Lung (tissue), 12 donors: ENCODE results near the gene CCDC92B. TPM values are rescaled to one million over a fixed set of nuclear protein-coding genes. Genes with fewer than 3 reads are reported as not detected.

ENCODE experiments used
- ATAC-seq: fragments of 200-7000 bp; cut with Tn5 transposase; one replicate; pipeline ENCODE4 v1.9.1; 2020; ENCODE audit warnings: moderate number of reproducible peaks; ENCODE audit not compliant: insufficient read depth, low FRiP score
- DNase-seq, 3 donors: peaks; one replicate each; pipeline ENCODE4 v3.0.0-alpha.2; 2013 to 2017
- H3K27ac ChIP-seq, 2 donors: one replicate each; pipeline ENCODE4 v1.5.1; 2013; ENCODE audit warnings: mild to moderate bottlenecking in 2 of 2, moderate library complexity in 2 of 2, control low read depth in 1 of 2, inconsistent platforms in 1 of 2, low read depth in 1 of 2, low read length in 1 of 2
- H3K27me3 ChIP-seq, 3 donors: one replicate each; pipeline ENCODE4 v1.5.1; 2013; ENCODE audit warnings: low read length in 2 of 3; ENCODE audit not compliant: control insufficient read depth in 3 of 3, insufficient read depth in 3 of 3
- H3K36me3 ChIP-seq, 4 donors: one replicate each; pipeline ENCODE4 v1.5.1; 2013; ENCODE audit warnings: low read length in 4 of 4, mild to moderate bottlenecking in 1 of 4, moderate library complexity in 1 of 4; ENCODE audit not compliant: control insufficient read depth in 4 of 4, insufficient read depth in 4 of 4
- H3K4me1 ChIP-seq, 5 donors: one replicate each; pipeline ENCODE4 v1.5.1; 2013; ENCODE audit warnings: low read length in 5 of 5, mild to moderate bottlenecking in 2 of 5, moderate library complexity in 1 of 5; ENCODE audit not compliant: control insufficient read depth in 5 of 5, insufficient read depth in 5 of 5
- H3K4me3 ChIP-seq: one replicate; pipeline ENCODE4 v1.5.1; 2013; ENCODE audit warnings: mild to moderate bottlenecking, control low read depth, moderate library complexity
- H3K9ac ChIP-seq, 2 donors: one replicate each; pipeline ENCODE4 v1.5.1; 2013; ENCODE audit warnings: low read length in 2 of 2, control low read depth in 1 of 2; ENCODE audit not compliant: insufficient read depth in 1 of 2
- H3K9me3 ChIP-seq, 4 donors: one replicate each; pipeline ENCODE4 v1.5.1; 2013; ENCODE audit warnings: low read length in 3 of 4, mild to moderate bottlenecking in 1 of 4, moderate library complexity in 1 of 4; ENCODE audit not compliant: control insufficient read depth in 4 of 4, insufficient read depth in 3 of 4
- CTCF ChIP-seq: IDR thresholded peaks from 2 replicates; pipeline ENCODE4 v1.5.1; 2012; ENCODE audit warnings: mild to moderate bottlenecking; ENCODE audit errors: control extremely low read depth, extremely low read depth
- WGBS, 2 donors: extraction: QIAGEN DNeasy Blood & Tissue Kit; methylation state at CpG; one replicate each; pipeline ENCODE4 v1.1.7; 2013; 5-methylcytosine and 5-hydroxymethylcytosine counted together
- polyA plus RNA-seq, 2 donors: library from polyadenylated mRNA; stranded (reverse); fragments of 200-250 nt; gene quantifications; one replicate each; pipeline ENCODE4 v1.2.1, GENCODE V29; 2013
- total RNA-seq, 2 donors: library from RNA; depleted of rRNA in 1 of 2; stranded (reverse); fragments of >200 nt in 1 of 2; gene quantifications; one replicate each; pipeline ENCODE4 v1.2.1, GENCODE V29; 2014 to 2021
- donor health status: control.
- donor health status: control.
- donor health status: Bipolar disorder and iron deficiency.
- donor health status: healthy.
- donor health status: DM: yes; HTN: yes; CAD: no.

The CCDC92B gene
- total and polyA plus RNA-seq, 4 donors, result 0.03 to 0.89 (median 0.08) TPM

- no peaks in the 10 kb centered on the region for H3K9me3 ChIP-seq
- H3K9ac ChIP-seq, result no peak overlapping the region
- DNase-seq (no peak), ATAC-seq (no peak)
- H3K27me3 ChIP-seq, result no peaks in the 10 kb centered on the region
- H3K4me1 ChIP-seq, result peaks cover 0 to 11% (median 0%) of the 10 kb centered on the region in 5 donors
- no peak for TF ChIP-seq CTCF
- WGBS, 2 donors, result 92 to 96% methylated on average over 55 to 71 of the region's 71 CpGs
- H3K4me3 ChIP-seq, result no peak overlapping the region
- H3K27ac ChIP-seq, result no peak overlapping the region
- peaks cover 0 to 65% (median 13%) of the 10 kb centered on the region in 4 donors for H3K36me3 ChIP-seq
These were observed 57.3 kb downstream of the CCDC92B start for GRCh38 chr17:2691965-2692780.

- Histone ChIP-seq H3K36me3 (peaks cover 0 to 57% (median 12%) of the 10 kb centered on the region in 4 donors), H3K4me3 (no peak overlapping the region), H3K9me3 (no peaks in the 10 kb centered on the region), H3K4me1 (peaks cover 0 to 11% (median 4%) of the 10 kb centered on the region in 5 donors), H3K27me3 (no peaks in the 10 kb centered on the region), H3K27ac (no peak overlapping the region), H3K9ac (no peak overlapping the region)
- 95 to 97% methylated on average over 60 to 62 of the region's 62 CpGs for WGBS, 2 donors
- DNase-seq (no peak), ATAC-seq (no peak)
- no peak for TF ChIP-seq CTCF
These were observed 58.2 kb downstream of the CCDC92B start for GRCh38 chr17:2691069-2691871.

- Histone ChIP-seq H3K4me1 (peaks cover 0 to 11% (median 4%) of the 10 kb centered on the region in 5 donors), H3K9ac (no peak overlapping the region), H3K36me3 (peaks cover 0 to 52% (median 8%) of the 10 kb centered on the region in 4 donors), H3K9me3 (no peaks in the 10 kb centered on the region), H3K4me3 (no peak overlapping the region), H3K27me3 (no peaks in the 10 kb centered on the region), H3K27ac (no peak overlapping the region)
- no peak for DNase-seq
- WGBS, 2 donors, result 80 to 84% methylated on average over 53 to 55 of the region's 55 CpGs
- ATAC-seq, result no peak
- no peak for TF ChIP-seq CTCF
These were observed 59.0 kb downstream of the CCDC92B start for GRCh38 chr17:2690165-2691068.
